Measurements from ENCODE around the gene HDAC1.
"Not testable (repeated sequence)": the region's sequence is repeated elsewhere in the genome, so short reads cannot be mapped to it uniquely, and the experiment has no call there.

HDAC1 gene

DNA sequence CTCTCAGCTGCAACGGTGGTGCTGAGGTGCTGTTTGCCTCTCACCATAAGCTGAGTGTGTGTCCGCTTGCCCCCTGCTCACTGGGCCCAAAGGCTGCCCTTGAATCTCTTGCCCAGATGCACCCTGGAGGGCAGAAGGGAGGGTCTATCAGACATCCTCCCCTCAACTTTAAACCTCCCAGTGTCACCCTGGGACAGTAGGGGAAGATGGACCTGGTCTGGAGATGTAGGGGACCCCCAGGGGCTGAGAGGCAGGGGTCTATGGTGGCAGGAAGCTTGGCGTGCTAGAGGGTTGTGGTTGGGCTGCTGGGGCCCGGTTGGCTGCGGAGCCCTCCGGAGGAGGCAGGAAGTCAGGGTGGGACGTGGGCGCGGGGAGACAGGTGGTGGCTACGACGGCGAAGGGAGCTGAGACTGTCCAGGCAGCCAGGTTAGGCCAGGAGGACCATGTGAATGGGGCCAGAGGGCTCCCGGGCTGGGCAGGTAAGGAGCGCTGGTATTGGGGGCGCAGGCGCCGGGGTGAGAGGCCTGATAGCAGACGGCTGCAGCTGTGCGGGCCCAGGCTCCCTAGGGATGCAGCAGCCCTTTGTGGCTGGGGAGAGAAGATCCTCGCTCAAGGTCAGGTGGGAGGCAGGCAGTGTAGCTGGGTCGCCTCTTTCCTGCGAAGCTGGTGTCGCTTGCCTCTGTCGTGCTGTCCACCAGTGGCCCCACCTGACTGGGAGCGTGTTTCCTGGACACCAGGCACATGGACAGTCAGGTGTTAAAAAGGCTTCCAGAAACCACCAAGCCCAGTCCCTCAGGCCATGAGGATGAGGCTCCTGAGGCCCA is 40.8 kb upstream of the HDAC1 start, which contains the start of gene LCK:
TSS of gene LCK (plus strand) at position 373 of the 824 bp plus-strand sequence. CDS start 23,065 bp downstream, outside the sequence.
- no peak within 1 kb of the TSS for H3K4me3 ChIP-seq (ENCODE audit: low read depth, low read length)
- TF ChIP-seq, protein P1, sequence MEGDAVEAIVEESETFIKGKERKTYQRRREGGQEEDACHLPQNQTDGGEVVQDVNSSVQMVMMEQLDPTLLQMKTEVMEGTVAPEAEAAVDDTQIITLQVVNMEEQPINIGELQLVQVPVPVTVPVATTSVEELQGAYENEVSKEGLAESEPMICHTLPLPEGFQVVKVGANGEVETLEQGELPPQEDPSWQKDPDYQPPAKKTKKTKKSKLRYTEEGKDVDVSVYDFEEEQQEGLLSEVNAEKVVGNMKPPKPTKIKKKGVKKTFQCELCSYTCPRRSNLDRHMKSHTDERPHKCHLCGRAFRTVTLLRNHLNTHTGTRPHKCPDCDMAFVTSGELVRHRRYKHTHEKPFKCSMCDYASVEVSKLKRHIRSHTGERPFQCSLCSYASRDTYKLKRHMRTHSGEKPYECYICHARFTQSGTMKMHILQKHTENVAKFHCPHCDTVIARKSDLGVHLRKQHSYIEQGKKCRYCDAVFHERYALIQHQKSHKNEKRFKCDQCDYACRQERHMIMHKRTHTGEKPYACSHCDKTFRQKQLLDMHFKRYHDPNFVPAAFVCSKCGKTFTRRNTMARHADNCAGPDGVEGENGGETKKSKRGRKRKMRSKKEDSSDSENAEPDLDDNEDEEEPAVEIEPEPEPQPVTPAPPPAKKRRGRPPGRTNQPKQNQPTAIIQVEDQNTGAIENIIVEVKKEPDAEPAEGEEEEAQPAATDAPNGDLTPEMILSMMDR (IDR thresholded peaks at IDR 0.05; ENCODE audit: low read depth, low read length), result no peak

DNA sequence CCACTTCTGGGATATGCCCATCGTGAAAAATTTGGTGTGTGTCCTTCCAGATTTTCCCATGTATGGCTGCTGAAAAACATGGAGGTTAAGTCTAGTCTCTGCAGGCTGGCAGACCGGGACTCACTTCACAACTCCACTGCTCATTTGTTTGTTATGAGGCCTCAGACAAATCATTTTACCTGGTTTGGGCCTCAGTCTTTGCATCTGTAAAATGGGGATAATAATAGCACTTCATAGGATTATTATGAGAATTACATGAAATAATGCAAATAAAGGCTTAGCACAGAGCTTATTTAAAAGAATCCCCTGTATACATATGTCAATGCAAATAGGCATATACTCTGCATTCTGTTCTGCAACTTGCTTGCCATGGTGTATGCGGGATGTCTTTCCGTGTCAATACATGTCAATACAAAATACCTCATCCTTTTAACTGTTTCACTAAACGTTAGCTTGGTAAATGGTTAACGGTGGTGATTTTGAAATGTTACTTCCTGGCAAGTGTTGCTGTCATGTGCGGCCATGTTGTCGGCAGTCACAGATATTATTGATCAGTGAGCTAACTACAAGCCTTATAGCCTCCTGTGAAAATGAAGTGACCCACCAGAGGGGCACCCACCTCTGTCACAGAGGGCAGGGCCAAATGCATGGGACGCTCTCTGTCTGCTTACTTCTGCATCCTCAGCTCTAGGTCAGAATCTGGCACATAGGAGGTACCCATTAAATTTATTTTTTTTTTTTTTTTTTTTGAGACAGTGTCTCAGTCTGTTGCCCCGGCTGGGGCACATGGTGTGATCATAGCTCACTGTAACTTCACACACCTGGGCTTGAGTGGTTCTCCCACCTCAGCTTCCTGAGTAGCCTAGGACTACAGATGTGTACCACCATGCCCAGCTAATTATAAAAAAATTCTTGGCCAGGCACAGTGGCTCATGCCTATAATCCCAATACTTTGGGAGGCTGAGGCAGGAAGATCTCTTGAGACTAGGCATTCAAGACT is 36.5 kb upstream of the HDAC1 start:
- TF ChIP-seq, protein P1 (IDR thresholded peaks at IDR 0.05; ENCODE audit: low read depth, low read length), result no peak
- no peak overlapping the region for H3K4me3 ChIP-seq (ENCODE audit: low read depth, low read length)

DNA sequence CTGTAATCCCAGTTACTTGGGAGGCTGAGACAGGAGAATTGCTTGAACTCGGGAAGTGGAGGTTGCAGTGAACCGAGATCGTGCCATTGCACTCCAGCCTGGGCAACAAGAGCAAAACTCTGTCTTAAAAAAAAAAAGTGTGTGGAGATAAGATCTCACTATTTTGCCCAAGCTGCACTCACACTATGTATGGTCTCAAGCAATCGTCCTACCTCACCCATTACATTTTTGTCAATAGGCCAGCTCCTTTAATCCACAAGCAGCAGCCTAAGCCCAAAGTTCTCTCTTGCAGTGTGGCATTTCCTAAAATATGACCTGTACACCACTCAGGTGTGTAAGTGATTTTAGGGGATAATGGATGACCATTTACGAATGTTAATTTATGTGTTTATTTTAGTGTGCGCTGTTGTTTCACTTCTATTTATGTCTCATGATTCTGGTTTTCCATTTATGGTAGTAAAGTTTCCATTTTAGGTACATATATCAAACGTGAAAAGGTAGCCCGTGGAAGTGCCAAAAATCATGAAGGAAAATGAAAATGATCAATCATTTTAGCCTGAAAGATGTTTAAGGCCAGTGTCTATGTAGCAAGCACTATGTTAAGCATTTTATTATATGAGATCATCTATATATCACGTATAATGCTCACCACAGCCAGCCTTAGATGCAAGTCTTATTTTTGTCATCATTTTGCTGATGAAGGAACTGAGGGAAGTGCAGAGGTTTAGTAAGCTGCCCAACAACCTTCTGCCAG is 35.2 kb upstream of the HDAC1 start:
- no peak overlapping the region for H3K4me3 ChIP-seq (ENCODE audit: low read depth, low read length)

DNA sequence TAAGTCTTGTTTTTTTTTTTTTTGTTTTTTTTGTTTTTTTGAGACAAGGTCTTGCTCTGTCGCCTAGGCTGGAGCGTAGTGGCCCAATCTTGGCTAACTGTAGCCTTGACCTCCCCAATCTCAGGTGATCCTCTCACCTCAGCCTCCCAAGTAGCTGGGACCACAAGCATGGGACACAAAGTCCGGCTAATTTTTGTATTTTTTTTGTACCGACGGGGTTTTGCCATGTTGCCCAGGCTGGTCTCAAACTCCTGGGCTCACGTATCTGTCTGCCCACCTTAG is 34.7 kb upstream of the HDAC1 start:
- TF ChIP-seq, protein P1 (IDR thresholded peaks at IDR 0.05; ENCODE audit: low read depth, low read length), result no peak

More for the DNA sequence above, 35.2 kb upstream of the HDAC1 start:
- TF ChIP-seq, protein P1 (IDR thresholded peaks at IDR 0.05; ENCODE audit: low read depth, low read length), result no peak

DNA sequence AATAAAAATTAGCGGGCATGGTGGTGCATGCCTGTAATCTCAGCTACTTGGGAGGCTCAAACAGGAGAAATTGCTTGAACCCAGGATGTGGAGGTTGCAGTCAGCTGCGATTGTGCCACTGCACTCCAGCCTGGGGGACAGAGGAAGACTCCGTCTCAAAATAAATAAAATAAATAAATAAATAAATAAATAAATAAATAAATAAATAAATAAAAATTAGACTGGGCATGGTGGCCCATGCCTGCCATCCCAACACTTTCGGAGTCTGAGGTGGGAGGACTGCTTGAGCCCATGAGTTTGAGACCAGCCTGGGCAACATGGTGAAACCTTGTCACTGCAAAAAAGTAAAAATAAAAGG is 28.7 kb upstream of the HDAC1 start:
- not testable (repeated sequence) for H3K4me3 ChIP-seq (ENCODE audit: low read depth, low read length)

More for the DNA sequence above, 34.7 kb upstream of the HDAC1 start:
- H3K4me3 ChIP-seq (ENCODE audit: low read depth, low read length), result no peak overlapping the region

DNA sequence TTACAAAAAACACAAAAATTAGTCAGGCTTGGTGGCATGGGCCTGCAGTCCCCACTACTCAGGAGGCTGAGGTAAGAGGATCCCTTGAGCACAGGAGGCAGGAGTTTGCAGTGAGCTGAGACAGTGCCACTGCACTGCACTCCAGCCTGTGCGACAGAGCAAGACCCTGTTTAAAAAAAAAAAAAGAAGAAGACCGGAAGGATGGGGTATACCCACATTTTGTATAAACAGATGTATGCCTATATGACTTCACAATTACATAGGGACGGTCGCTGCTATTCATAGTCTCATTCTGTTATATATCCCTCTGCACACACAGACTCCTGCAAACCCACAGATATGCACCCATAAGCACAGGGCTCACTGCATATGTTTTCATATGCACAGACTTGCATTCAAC is 28.1 kb upstream of the HDAC1 start:
- H3K4me3 ChIP-seq (ENCODE audit: low read depth, low read length), result no peak overlapping the region
- TF ChIP-seq, protein P1 (IDR thresholded peaks at IDR 0.05; ENCODE audit: low read depth, low read length), result no peak

DNA sequence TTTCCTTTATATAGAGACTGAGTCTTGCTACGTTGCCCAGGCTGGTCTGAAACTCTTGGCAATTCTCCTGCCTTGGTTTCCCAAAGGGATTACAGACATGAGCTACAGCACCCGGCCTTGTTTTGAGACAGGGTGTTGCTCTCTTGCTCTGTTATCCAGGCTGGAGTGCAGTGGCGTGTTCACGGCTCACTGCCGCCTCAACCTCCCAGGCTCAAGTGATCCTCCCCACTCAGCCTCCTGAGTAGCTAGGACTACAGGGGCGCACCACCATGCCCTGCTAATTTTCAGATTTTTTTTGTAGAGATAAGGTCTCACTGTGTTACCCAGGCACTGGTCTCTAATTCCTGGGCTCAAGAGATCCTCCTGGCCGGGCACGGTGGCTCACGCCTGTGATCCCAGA is 26.0 kb upstream of the HDAC1 start:
- TF ChIP-seq, protein P1 (IDR thresholded peaks at IDR 0.05; ENCODE audit: low read depth, low read length), result no peak
- no peak overlapping the region for H3K4me3 ChIP-seq (ENCODE audit: low read depth, low read length)
